SK-N-SH treated with all-trans-retinoic acid at 6 μM for 48 hours (cell line): Measurements from ENCODE around the gene TMED8.

ENCODE experiments used
- ARNTL ChIP-seq: fragments of 450-650 bp; formaldehyde crosslinking; IDR thresholded peaks from 2 replicates; pipeline ENCODE4 v1.5.0; 2020; ENCODE audit warnings: low read depth, mild to moderate bottlenecking, moderate library complexity, borderline replicate concordance
- BACH2 ChIP-seq: fragments of 250-450 bp; sonication (Bioruptor Pico); IDR thresholded peaks from 2 replicates; pipeline ENCODE4 v1.9.0; 2021; ENCODE audit warnings: mild to moderate bottlenecking, borderline replicate concordance
- CREB5 ChIP-seq: fragments of 250-450 bp; sonication (Bioruptor Pico); IDR thresholded peaks from 2 replicates; pipeline ENCODE4 v1.5.1; 2020; ENCODE audit warnings: low read depth, mild to moderate bottlenecking, moderate library complexity
- CSDC2 ChIP-seq: fragments of 250-450 bp; sonication (Bioruptor Pico); IDR thresholded peaks from 2 replicates; pipeline ENCODE4 v1.5.0; 2020; ENCODE audit warnings: mild to moderate bottlenecking, moderate library complexity
- ESRRG ChIP-seq: fragments of 250-450 bp; sonication (Bioruptor Pico); IDR thresholded peaks from 2 replicates; pipeline ENCODE4 v1.6.1; 2021; ENCODE audit warnings: mild to moderate bottlenecking
- GLIS3 ChIP-seq: fragments of 250-450 bp; sonication (Bioruptor Pico); IDR thresholded peaks from 2 replicates; pipeline ENCODE4 v1.5.0; 2020; ENCODE audit warnings: mild to moderate bottlenecking, moderate library complexity
- ISL1 ChIP-seq: fragments of 250-450 bp; sonication (Bioruptor Pico); IDR thresholded peaks from 2 replicates; pipeline ENCODE4 v2.1.2; 2022; ENCODE audit warnings: mild to moderate bottlenecking, moderate library complexity
- PATZ1 ChIP-seq: fragments of 250-450 bp; sonication (Bioruptor Pico); IDR thresholded peaks from 2 replicates; pipeline ENCODE4 v1.8.0; 2020; ENCODE audit warnings: mild to moderate bottlenecking, moderate library complexity, borderline replicate concordance
- RARB ChIP-seq: fragments of 250-450 bp; sonication (Bioruptor Pico); IDR thresholded peaks from 2 replicates; pipeline ENCODE4 v1.8.0; 2021; ENCODE audit warnings: mild to moderate bottlenecking, moderate library complexity
- SNAI2 ChIP-seq: fragments of 250-450 bp; sonication (Bioruptor Pico); IDR thresholded peaks from 2 replicates; pipeline ENCODE4 v1.5.0; 2020; ENCODE audit warnings: mild to moderate bottlenecking, moderate library complexity
- ZFP3 ChIP-seq: fragments of 250-450 bp; sonication (Bioruptor Pico); IDR thresholded peaks from 2 replicates; pipeline ENCODE4 v1.5.0; 2020; ENCODE audit warnings: mild to moderate bottlenecking, moderate library complexity
- ZNF70 ChIP-seq: fragments of 450-650 bp; formaldehyde crosslinking; IDR thresholded peaks from 2 replicates; pipeline ENCODE4 v1.5.0; 2020; ENCODE audit warnings: mild to moderate bottlenecking, moderate library complexity

GRCh38 chr14:77377502-77377844, 579 bp upstream of the TMED8 start:
- TF ChIP-seq CREB5 (no peak), PATZ1 (CRISPR knock-in tag) (no peak), ESRRG (CRISPR knock-in tag) (no peak), RARB (no peak), ISL1 (no peak), SNAI2 (CRISPR knock-in tag) (no peak), BACH2 (CRISPR knock-in tag) (no peak), ZFP3 (CRISPR knock-in tag) (no peak), ARNTL (CRISPR knock-in tag) (no peak), GLIS3 (CRISPR knock-in tag) (no peak), ZNF70 (CRISPR knock-in tag) (no peak), CSDC2 (CRISPR knock-in tag) (no peak)
